Iris pigment epithelial cell (primary cell): Measurements from ENCODE around the gene CLCN1.
A peak's percentile ranks its signal among the peaks of the same experiment; 100 is the strongest.
"Not testable (repeated sequence)": the region's sequence is repeated elsewhere in the genome, so short reads cannot be mapped to it uniquely, and the experiment has no call there.

Source experiments
- DNase-seq: peaks from one replicate; pipeline ENCODE4 v3.0.0-alpha.2; 2011; ENCODE audit warnings: low read depth

Gene CLCN1

GRCh38 chr7:143384661-143385631 lies 69.0 kb downstream of the CLCN1 start:
- DNase-seq, result peak; percentile 80

- DNase-seq, result peak; percentile 75
Measured at GRCh38 chr7:143385891-143386781, 70.2 kb downstream of the CLCN1 start.

GRCh38 chr7:143387156-143387975 lies 71.5 kb downstream of the CLCN1 start:
- DNase-seq, result no peak

GRCh38 chr7:143388051-143388450 lies 72.1 kb downstream of the CLCN1 start:
- DNase-seq, result no peak

GRCh38 chr7:143388491-143389101 lies 72.7 kb downstream of the CLCN1 start:
- no peak for DNase-seq

- DNase-seq, result no peak
Measured at GRCh38 chr7:143389316-143390103, 73.6 kb downstream of the CLCN1 start.

GRCh38 chr7:143390104-143390772 lies 74.3 kb downstream of the CLCN1 start:
- no peak for DNase-seq

- no peak for DNase-seq
Measured at GRCh38 chr7:143390773-143391317, 74.9 kb downstream of the CLCN1 start.

- peak; percentile 65 for DNase-seq
Measured at GRCh38 chr7:143391462-143392404, 75.8 kb downstream of the CLCN1 start.

GRCh38 chr7:143392427-143392826 lies 76.5 kb downstream of the CLCN1 start:
- DNase-seq, result not testable (repeated sequence)

GRCh38 chr7:143392875-143393266 lies 77.0 kb downstream of the CLCN1 start:
- no peak for DNase-seq

GRCh38 chr7:143393267-143394041 lies 77.5 kb downstream of the CLCN1 start:
- DNase-seq, result peak; percentile 65

GRCh38 chr7:143394068-143394467 lies 78.2 kb downstream of the CLCN1 start:
- DNase-seq, result no peak

GRCh38 chr7:143394777-143395176 lies 78.9 kb downstream of the CLCN1 start:
- no peak for DNase-seq

- DNase-seq, result no peak
Measured at GRCh38 chr7:143395187-143396149, 79.6 kb downstream of the CLCN1 start.

GRCh38 chr7:143396182-143396581 lies 80.3 kb downstream of the CLCN1 start:
- no peak for DNase-seq
